Medulla oblongata (tissue), 1 donor: ENCODE data around the gene LONP1.

Source experiments
- DNase-seq: peaks from one replicate; pipeline ENCODE4 v3.0.0-alpha.2; 2015; ENCODE audit errors: extremely low spot score

LONP1 gene

GRCh38 chr19:5679289-5680083 lies 40.5 kb downstream of the LONP1 start:
- no peak for DNase-seq

- no peak for DNase-seq
Observed at GRCh38 chr19:5678071-5678718, 41.8 kb downstream of the LONP1 start.

GRCh38 chr19:5677580-5677979 lies 42.4 kb downstream of the LONP1 start:
- no peak for DNase-seq

- DNase-seq: no peak
Observed at GRCh38 chr19:5677136-5677535, 42.8 kb downstream of the LONP1 start.

- DNase-seq: no peak
Observed at GRCh38 chr19:5676772-5677105, 43.2 kb downstream of the LONP1 start.

GRCh38 chr19:5676105-5676771 lies 43.7 kb downstream of the LONP1 start:
- no peak for DNase-seq

GRCh38 chr19:5674714-5675113 lies 45.2 kb downstream of the LONP1 start:
- no peak for DNase-seq

GRCh38 chr19:5673752-5674151 lies 46.2 kb downstream of the LONP1 start:
- no peak for DNase-seq

GRCh38 chr19:5672708-5673459 lies 47.1 kb downstream of the LONP1 start:
- DNase-seq: no peak

GRCh38 chr19:5671600-5671999 lies 48.3 kb downstream of the LONP1 start:
- no peak for DNase-seq

GRCh38 chr19:5669212-5669611 lies 50.7 kb downstream of the LONP1 start:
- no peak for DNase-seq

GRCh38 chr19:5667751-5668271 lies 52.1 kb downstream of the LONP1 start:
- no peak for DNase-seq

GRCh38 chr19:5666921-5667610 lies 52.9 kb downstream of the LONP1 start:
- DNase-seq: no peak

- DNase-seq: no peak
Observed at GRCh38 chr19:5665781-5666513, 54.0 kb downstream of the LONP1 start.

- DNase-seq: no peak
Observed at GRCh38 chr19:5664515-5664914, 55.4 kb downstream of the LONP1 start.

GRCh38 chr19:5663904-5664303 lies 56.0 kb downstream of the LONP1 start:
- no peak for DNase-seq

- no peak for DNase-seq
Observed at GRCh38 chr19:5661483-5661882, 58.5 kb downstream of the LONP1 start.

- DNase-seq: no peak
Observed at GRCh38 chr19:5655412-5655811, 64.5 kb downstream of the LONP1 start.

- DNase-seq: no peak
Observed at GRCh38 chr19:5654931-5655330, 65.0 kb downstream of the LONP1 start.

- no peak for DNase-seq
Observed at GRCh38 chr19:5652261-5652660, 67.7 kb downstream of the LONP1 start.

- DNase-seq: no peak
Observed at GRCh38 chr19:5651361-5651760, 68.6 kb downstream of the LONP1 start.
